Stimulated activated memory B cell treated with anti-CD40 and anti-IgM and Interleukin-4, amounts not matched to agents 10 μg/mL and 1 μg/mL and 100 μg/mL, for 72 hours (primary cell): ENCODE data around the gene DHRSX.
A peak's percentile ranks its signal among the peaks of the same experiment; 100 is the strongest.
"Not testable (repeated sequence)": the region's sequence is repeated elsewhere in the genome, so short reads cannot be mapped to it uniquely, and the experiment has no call there.

Experiments
- ATAC-seq: fragments of 150-1000 bp; cut with Tn5 transposase; 2 replicates; pipeline ENCODE4 v1.10.0; 2021
- H3K27ac Mint-ChIP-seq: one replicate; pipeline ENCODE4 v1.8.0; 2022; ENCODE audit warnings: mild to moderate bottlenecking, mixed read lengths
- H3K27me3 Mint-ChIP-seq: one replicate; pipeline ENCODE4 v1.8.0; 2022; ENCODE audit warnings: mixed read lengths
- H3K36me3 Mint-ChIP-seq: one replicate; pipeline ENCODE4 v1.8.0; 2022; ENCODE audit warnings: mixed read lengths
- H3K4me1 Mint-ChIP-seq: one replicate; pipeline ENCODE4 v1.8.0; 2022; ENCODE audit warnings: mixed read lengths
- H3K4me3 Mint-ChIP-seq: one replicate; pipeline ENCODE4 v1.8.0; 2022; ENCODE audit warnings: mild to moderate bottlenecking, moderate library complexity, mixed read lengths
- H3K9me3 Mint-ChIP-seq: one replicate; pipeline ENCODE4 v1.8.0; 2022; ENCODE audit warnings: mixed read lengths

Gene DHRSX, protein sequence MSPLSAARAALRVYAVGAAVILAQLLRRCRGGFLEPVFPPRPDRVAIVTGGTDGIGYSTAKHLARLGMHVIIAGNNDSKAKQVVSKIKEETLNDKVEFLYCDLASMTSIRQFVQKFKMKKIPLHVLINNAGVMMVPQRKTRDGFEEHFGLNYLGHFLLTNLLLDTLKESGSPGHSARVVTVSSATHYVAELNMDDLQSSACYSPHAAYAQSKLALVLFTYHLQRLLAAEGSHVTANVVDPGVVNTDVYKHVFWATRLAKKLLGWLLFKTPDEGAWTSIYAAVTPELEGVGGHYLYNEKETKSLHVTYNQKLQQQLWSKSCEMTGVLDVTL

GRCh38 chrX:2500803-2501558 lies at the start of gene DHRSX, which contains the start of gene ZBED1:
Gene DHRSX (minus strand): TSS chrX:2500976. CDS start chrX:2500925, 51 bp downstream.
Gene ZBED1 (minus strand): TSS chrX:2500976. CDS start chrX:2490719, 10,257 bp downstream.
- Mint-ChIP-seq H3K27ac (peak within 1 kb of the TSS; percentile 92), H3K4me1 (peaks cover 36% of the 10 kb centered on the region), H3K9me3 (no peaks in the 10 kb centered on the region), H3K4me3 (peak within 1 kb of the TSS; percentile 80), H3K27me3 (no peaks in the 10 kb centered on the region), H3K36me3 (no peaks in the 10 kb centered on the region)
- ATAC-seq = peak; percentile 76

GRCh38 chrX:2549876-2550275 lies 49.1 kb upstream of the DHRSX start:
- ATAC-seq = no peak
- H3K27ac Mint-ChIP-seq = no peak overlapping the region
- peaks cover 51% of the 10 kb centered on the region for H3K27me3 Mint-ChIP-seq
- H3K36me3 Mint-ChIP-seq = peaks cover 6% of the 10 kb centered on the region
- peaks cover 7% of the 10 kb centered on the region for H3K9me3 Mint-ChIP-seq
- H3K4me3 Mint-ChIP-seq = no peak overlapping the region
- H3K4me1 Mint-ChIP-seq = peaks cover 6% of the 10 kb centered on the region

- peaks cover 51% of the 10 kb centered on the region for H3K27me3 Mint-ChIP-seq
- H3K27ac Mint-ChIP-seq = no peak overlapping the region
- no peak overlapping the region for H3K4me3 Mint-ChIP-seq
- ATAC-seq = no peak
- H3K36me3 Mint-ChIP-seq = peaks cover 6% of the 10 kb centered on the region
- H3K4me1 Mint-ChIP-seq = peaks cover 6% of the 10 kb centered on the region
- peaks cover 7% of the 10 kb centered on the region for H3K9me3 Mint-ChIP-seq
These were observed 48.1 kb upstream of the DHRSX start for GRCh38 chrX:2548711-2549423.

DNA sequence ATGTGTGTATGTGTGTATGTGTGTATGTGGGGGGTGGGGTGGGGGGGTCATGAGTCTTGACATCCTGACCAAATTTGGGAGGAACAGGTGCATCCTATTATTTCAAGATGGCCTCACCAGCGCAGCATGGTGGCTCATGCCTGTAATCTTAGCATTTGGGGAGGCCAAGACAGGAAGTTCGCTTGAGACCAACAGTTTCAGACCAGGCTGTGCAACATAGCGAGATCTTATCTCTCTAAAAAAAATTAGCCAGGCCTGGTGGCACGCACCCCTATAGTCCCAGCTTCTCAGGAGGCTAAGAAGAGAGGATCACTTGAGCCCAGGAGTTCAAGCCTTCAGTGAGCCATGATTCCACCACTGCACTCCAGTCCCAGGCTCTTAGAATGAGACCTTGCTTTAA lies 47.0 kb upstream of the DHRSX start:
- peaks cover 46% of the 10 kb centered on the region for H3K27me3 Mint-ChIP-seq
- H3K4me3 Mint-ChIP-seq = no peak overlapping the region
- ATAC-seq = no peak
- peaks cover 6% of the 10 kb centered on the region for H3K36me3 Mint-ChIP-seq
- no peak overlapping the region for H3K27ac Mint-ChIP-seq
- H3K4me1 Mint-ChIP-seq = peaks cover 4% of the 10 kb centered on the region
- peaks cover 7% of the 10 kb centered on the region for H3K9me3 Mint-ChIP-seq

GRCh38 chrX:2546496-2546895 lies 45.7 kb upstream of the DHRSX start:
- no peak overlapping the region for H3K4me3 Mint-ChIP-seq
- ATAC-seq = no peak
- H3K27ac Mint-ChIP-seq = no peak overlapping the region
- H3K9me3 Mint-ChIP-seq = peaks cover 7% of the 10 kb centered on the region
- peaks cover 6% of the 10 kb centered on the region for H3K36me3 Mint-ChIP-seq
- H3K27me3 Mint-ChIP-seq = peaks cover 49% of the 10 kb centered on the region
- H3K4me1 Mint-ChIP-seq = peaks cover 7% of the 10 kb centered on the region

GRCh38 chrX:2545144-2545543 lies 44.4 kb upstream of the DHRSX start:
- Mint-ChIP-seq H3K9me3 (peaks cover 7% of the 10 kb centered on the region), H3K27me3 (peaks cover 39% of the 10 kb centered on the region), H3K36me3 (peaks cover 6% of the 10 kb centered on the region), H3K4me1 (peaks cover 7% of the 10 kb centered on the region), H3K27ac (no peak overlapping the region), H3K4me3 (no peak overlapping the region)
- no peak for ATAC-seq

DNA sequence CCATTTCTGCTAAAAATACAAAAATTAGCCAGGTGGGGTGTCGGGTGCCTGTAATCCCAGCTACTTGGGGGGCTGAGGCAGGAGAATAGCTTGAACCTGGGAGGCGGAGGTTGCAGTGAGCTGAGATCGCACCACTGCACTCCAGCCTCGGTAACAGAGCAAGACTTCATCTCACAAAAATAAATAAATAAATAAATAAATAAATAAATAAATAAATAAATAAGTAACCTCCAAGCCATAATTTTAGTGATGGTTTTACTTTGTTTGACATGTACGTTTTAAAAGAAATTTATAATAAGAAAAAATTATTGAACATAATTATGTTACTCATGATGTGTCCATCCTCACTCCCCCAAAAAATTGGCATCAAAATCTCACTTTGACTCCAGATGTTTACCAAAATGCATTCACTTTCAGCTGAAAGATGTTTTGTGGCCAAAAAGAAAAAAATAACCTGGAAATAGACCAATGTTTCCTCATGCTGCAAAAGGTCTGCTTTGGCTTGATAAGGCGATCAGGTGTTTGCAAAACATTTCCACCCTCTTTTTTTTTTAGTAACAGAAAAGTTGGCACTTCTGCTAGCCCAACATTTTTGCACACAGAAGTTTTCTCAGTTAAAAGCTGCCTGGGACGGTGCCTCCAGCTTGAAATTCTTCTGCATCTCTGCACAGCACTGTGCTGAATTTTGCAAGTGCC lies 42.2 kb upstream of the DHRSX start:
- no peak for ATAC-seq
- Mint-ChIP-seq H3K4me3 (no peak overlapping the region), H3K9me3 (peaks cover 7% of the 10 kb centered on the region), H3K27ac (no peak overlapping the region), H3K27me3 (peaks cover 23% of the 10 kb centered on the region), H3K36me3 (peaks cover 6% of the 10 kb centered on the region), H3K4me1 (peaks cover 7% of the 10 kb centered on the region)

DNA sequence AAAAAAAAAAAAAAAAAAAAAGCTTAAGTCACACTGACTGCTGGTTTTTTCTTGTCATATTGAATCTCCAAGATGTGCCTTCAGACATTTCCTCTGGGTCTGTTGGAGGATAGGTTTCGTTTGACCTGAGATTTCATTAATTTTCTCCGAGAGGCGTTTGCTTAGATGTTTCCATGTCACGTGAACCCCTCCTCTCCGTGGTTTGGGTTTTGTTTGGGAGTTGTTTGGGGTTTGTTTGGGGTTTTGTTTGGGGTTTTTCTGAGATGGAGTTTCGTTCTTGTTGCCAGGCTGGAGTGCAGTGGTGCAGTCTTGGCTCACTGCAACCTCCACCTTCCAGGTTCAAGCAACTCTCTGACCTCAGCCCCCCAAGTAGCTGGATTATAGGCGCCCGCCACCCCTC lies 40.8 kb upstream of the DHRSX start:
- Mint-ChIP-seq H3K4me3 (no peak overlapping the region), H3K36me3 (peaks cover 6% of the 10 kb centered on the region), H3K9me3 (peaks cover 7% of the 10 kb centered on the region), H3K4me1 (peaks cover 7% of the 10 kb centered on the region), H3K27ac (no peak overlapping the region), H3K27me3 (peaks cover 23% of the 10 kb centered on the region)
- no peak for ATAC-seq

DNA sequence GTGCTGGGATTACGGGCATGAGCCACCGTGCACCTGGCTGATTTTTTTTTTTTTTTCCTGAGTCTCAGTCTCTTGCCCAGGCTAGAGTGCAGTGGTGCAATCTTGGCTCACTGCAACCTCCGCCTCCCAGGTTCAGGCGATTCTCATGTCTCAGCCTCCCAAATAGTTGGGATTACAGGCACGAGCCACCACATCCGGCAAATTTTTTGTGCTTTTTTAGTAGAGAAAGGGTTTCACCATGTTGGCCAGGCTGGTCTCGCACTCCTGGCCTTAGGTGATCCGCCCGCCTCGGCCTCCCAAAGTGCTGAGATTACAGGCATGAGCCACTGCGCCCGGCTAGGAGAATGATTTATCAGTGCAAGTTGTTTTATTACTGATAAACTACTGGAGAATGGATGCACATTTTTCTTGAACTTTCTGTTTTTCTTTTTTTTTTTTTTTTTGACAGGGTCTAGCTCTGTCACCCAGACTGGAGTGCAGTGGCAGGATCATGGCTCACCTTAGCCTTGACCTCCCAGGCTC lies 39.7 kb upstream of the DHRSX start:
- Mint-ChIP-seq H3K4me1 (peaks cover 7% of the 10 kb centered on the region), H3K4me3 (no peak overlapping the region), H3K36me3 (no peaks in the 10 kb centered on the region), H3K27me3 (peaks cover 23% of the 10 kb centered on the region), H3K27ac (no peak overlapping the region), H3K9me3 (peaks cover under 1% of the 10 kb centered on the region)
- no peak for ATAC-seq

DNA sequence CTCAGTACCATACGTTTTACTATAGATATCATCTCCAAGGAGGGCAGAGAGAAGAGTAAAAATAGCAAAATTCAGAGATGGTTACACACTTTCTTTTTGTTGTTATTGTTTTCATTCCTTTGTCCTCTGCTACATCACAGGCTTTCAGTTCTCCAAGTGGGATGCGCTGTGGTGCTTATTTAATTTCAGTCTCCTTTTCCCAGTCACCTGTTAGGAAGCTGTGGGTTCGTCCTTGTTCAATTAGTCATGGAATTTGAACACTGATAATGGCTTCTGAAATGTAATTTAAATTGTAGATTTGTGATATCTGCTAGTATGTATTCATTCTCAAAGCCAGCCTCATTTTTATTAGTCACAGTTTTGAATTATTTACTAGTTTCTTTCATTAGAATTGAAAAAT lies 38.8 kb upstream of the DHRSX start:
- no peak for ATAC-seq
- peaks cover 19% of the 10 kb centered on the region for H3K27me3 Mint-ChIP-seq
- H3K4me1 Mint-ChIP-seq = peaks cover 7% of the 10 kb centered on the region
- no peak overlapping the region for H3K4me3 Mint-ChIP-seq
- no peak overlapping the region for H3K27ac Mint-ChIP-seq
- no peaks in the 10 kb centered on the region for H3K36me3 Mint-ChIP-seq
- peaks cover 2% of the 10 kb centered on the region for H3K9me3 Mint-ChIP-seq

DNA sequence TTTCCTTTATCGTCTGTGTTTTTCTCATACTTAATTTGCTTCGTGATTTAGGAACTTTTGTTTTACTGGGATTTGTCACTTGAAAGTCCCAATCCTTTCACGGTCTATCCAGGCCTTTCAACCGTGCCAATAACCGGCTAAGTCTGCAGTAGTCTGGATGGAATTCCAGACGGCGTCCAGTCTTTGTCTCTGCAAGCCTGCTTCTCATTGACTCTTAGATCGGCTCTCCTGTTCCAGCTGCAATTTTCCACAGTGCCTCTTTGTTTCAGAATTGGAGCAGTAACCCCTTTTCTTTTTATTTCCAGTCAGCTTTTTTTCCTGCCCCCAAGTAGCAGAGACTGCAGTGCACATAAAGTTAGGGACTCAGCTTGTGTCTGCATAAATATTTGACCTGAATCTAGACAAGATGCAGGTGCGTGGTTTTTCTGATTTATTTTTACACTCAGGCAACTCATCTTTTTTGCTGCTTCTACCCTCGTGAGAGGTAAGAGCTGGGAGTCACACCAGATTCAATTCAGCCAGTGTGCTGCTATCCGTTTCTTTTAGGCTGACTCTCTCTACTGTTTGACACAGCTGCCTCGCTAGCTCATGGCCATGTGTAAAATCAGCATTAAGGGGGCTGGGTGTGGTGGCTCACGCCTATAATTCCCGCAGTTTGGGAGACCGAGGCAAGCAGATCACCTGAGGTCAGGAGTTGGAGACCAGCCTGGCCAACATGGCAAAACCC lies 37.4 kb upstream of the DHRSX start:
- Mint-ChIP-seq H3K9me3 (peaks cover 3% of the 10 kb centered on the region), H3K4me1 (peaks cover 7% of the 10 kb centered on the region), H3K27me3 (peaks cover 10% of the 10 kb centered on the region), H3K4me3 (no peak overlapping the region), H3K36me3 (no peaks in the 10 kb centered on the region), H3K27ac (no peak overlapping the region)
- no peak for ATAC-seq

- Mint-ChIP-seq H3K27me3 (peaks cover 4% of the 10 kb centered on the region), H3K9me3 (peaks cover 3% of the 10 kb centered on the region), H3K4me1 (peaks cover 5% of the 10 kb centered on the region), H3K27ac (no peak overlapping the region), H3K4me3 (no peak overlapping the region), H3K36me3 (no peaks in the 10 kb centered on the region)
- no peak for ATAC-seq
These were observed 36.2 kb upstream of the DHRSX start for GRCh38 chrX:2536974-2537373.

GRCh38 chrX:2536141-2536540 lies 35.4 kb upstream of the DHRSX start:
- no peaks in the 10 kb centered on the region for H3K27me3 Mint-ChIP-seq
- no peak for ATAC-seq
- H3K4me3 Mint-ChIP-seq = no peak overlapping the region
- H3K4me1 Mint-ChIP-seq = no peaks in the 10 kb centered on the region
- no peak overlapping the region for H3K27ac Mint-ChIP-seq
- no peaks in the 10 kb centered on the region for H3K36me3 Mint-ChIP-seq
- peaks cover 3% of the 10 kb centered on the region for H3K9me3 Mint-ChIP-seq

GRCh38 chrX:2534261-2535021 lies 33.7 kb upstream of the DHRSX start:
- not testable (repeated sequence) for H3K27ac Mint-ChIP-seq, H3K9me3 Mint-ChIP-seq, H3K27me3 Mint-ChIP-seq, ATAC-seq, H3K4me1 Mint-ChIP-seq, H3K36me3 Mint-ChIP-seq, H3K4me3 Mint-ChIP-seq
